ENCODE results near the gene ITGB6. TPM values are rescaled to one million over a fixed set of nuclear protein-coding genes. Genes with fewer than 3 reads are reported as not detected.
A peak's percentile ranks its signal among the peaks of the same experiment; 100 is the strongest.

Gene ITGB6
- total RNA-seq, 1 donor from 2014 or later: 0.18 TPM

DNA sequence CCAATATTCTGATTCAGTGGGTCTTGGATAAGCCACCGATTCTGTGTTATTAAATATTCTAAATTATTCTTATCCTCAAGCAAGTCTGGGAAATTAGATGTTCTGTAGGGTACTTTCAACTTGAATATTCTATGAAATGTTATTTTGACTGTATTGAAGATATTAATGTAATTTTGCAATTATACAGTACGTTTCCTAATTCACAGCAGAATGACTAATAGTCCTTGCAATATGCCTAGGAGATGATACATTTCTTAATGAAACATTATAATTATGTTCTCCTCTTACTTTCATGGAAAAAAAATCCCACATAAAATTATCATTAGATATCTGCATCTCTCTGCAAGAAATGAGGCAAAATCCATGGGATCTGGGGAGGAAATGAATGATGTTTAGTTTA is 91.4 kb downstream of the ITGB6 start:
- no peak for DNase-seq (ENCODE audit: low spot score)
- ATAC-seq: no peak

- ATAC-seq: no peak
- DNase-seq (ENCODE audit: low spot score): no peak
Observed at GRCh38 chr2:160105366-160105765, 94.7 kb downstream of the ITGB6 start.

- DNase-seq (ENCODE audit: low spot score) (no peak), ATAC-seq (peak; percentile 38)
Observed at GRCh38 chr2:160104115-160104514, 96.0 kb downstream of the ITGB6 start.

- ATAC-seq (no peak), DNase-seq (ENCODE audit: low spot score) (no peak)
Observed at GRCh38 chr2:160097326-160097725, 102.7 kb downstream of the ITGB6 start.

DNA sequence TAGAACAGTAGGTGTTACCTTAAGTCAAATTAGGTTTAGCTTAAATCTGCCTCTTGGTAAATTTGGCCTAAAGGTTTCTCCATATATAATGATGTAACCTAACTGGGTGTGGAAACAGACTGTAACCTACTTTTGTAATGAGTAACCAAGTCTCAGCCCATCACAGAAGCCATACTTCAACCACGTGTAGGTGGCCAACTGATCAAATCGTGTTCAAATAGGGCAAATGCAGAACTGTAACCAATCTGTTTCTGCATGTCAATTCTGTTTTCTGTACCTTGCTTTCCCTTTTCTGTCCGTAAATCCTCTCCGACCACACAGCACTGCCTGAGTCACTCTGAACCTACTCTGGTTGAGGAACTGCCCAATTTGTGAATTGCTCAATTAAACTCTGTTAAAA is 103.7 kb downstream of the ITGB6 start:
- no peak for ATAC-seq
- no peak for DNase-seq (ENCODE audit: low spot score)

DNA sequence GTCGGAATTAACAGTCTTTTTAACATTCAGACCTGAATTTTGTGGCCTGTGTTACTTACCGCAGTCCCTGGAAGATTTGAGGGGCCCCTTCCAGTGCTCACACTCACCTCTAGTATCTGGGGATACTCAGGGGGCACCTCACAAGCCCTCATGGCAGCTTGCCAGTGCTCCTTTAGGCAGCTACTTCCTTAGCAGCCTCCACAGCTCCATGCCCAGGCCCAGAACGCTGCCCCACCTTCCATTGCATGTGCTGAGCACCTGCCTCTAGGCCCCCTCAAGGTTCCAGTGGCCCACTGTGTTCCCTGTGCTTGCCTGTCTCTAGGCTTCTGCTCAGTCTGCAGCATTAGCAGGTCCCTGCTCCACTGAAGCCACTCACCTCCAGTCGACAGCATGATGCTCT is 107.6 kb downstream of the ITGB6 start:
- no peak for DNase-seq (ENCODE audit: low spot score)
- no peak for ATAC-seq

- DNase-seq (ENCODE audit: low spot score) (no peak), ATAC-seq (no peak)
Observed at GRCh38 chr2:160091381-160091780, 108.7 kb downstream of the ITGB6 start.

DNA sequence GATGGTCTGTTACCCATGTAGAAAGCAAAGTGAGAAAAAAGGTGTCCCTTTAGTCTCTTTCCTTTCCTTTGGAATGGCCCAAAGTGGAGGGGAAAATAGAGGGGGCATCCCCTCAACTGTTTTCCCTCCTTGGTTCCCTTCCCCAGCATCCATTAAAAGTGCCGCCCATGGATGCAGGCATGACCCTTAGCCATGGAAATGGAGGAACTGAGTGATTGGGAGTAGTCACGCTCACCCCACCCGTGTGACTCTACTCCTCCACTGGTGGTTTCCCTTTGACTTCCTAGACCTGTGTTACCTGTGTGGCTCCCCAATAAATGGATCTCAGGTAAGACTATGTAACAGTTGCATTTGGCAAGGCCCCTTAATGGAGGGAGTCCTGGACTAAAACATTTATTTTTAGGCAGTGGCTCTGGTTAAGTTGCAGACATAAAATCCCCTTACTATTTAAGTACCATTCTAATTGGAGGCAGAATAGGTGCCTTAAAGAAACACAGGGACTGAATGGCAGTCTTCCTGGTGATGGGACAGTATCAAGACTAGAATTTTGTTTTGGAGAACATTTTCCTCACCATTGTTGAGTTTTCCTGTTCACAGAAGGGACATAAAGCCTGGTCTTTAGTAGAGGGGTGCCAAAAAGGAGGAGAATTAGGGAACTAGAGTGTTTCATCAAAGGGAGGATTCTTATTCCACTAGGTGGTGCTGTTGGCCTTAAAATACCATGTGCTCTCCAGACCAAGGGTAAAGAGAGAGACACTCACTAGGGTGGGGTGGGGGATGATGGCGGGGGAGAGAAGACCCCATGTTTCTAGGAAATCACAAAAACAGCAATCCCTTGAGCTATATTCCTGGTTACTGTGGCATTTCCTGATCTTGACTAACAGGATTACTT is 112.0 kb downstream of the ITGB6 start:
- ATAC-seq: peak; percentile 37
- DNase-seq (ENCODE audit: low spot score): no peak

DNA sequence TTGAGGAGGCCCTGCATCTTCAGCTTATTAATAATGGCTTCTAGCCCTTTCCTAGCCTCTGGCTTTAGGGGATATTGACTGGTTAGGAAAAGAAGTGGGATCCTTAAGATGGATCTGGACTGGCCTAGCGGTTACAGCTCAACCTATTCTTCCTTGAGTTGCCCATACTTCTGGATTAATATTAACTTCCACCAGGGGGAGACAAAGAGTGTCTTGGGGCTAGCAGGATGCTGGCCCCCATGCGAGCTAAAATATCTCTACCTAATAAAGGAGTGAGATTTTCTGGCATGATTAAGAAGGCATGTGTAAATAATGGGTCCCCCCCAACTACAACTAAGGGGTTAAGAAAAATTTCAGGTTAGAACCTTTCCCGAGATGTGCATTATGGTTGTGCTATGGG is 114.4 kb downstream of the ITGB6 start:
- DNase-seq (ENCODE audit: low spot score) (no peak), ATAC-seq (no peak)

GRCh38 chr2:160077912-160078810 is 121.9 kb downstream of the ITGB6 start:
- no peak for DNase-seq (ENCODE audit: low spot score)
- ATAC-seq: no peak

- DNase-seq (ENCODE audit: low spot score): no peak
- no peak for ATAC-seq
Observed at GRCh38 chr2:160076914-160077313, 123.2 kb downstream of the ITGB6 start.

DNA sequence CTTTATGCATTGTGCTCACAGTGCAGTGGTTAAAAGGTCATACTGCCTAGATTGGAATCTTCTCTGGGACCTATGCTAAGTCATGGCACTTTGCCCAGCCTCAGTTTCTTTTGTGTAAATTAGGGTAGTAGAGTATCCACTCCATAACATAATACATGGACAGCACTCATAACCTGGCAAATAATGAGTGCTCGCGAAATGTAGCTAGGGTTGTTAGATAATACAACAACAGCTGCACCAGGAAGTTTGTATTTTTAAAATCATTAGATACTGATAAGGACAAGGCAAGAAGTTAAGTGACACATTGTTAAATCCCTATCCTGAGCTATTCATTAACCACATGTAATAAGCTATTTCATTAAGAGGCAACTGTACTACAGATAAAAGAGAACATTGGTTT is 123.8 kb downstream of the ITGB6 start:
- DNase-seq (ENCODE audit: low spot score): no peak
- ATAC-seq: no peak

GRCh38 chr2:160075171-160075570 is 124.9 kb downstream of the ITGB6 start:
- ATAC-seq: no peak

DNA sequence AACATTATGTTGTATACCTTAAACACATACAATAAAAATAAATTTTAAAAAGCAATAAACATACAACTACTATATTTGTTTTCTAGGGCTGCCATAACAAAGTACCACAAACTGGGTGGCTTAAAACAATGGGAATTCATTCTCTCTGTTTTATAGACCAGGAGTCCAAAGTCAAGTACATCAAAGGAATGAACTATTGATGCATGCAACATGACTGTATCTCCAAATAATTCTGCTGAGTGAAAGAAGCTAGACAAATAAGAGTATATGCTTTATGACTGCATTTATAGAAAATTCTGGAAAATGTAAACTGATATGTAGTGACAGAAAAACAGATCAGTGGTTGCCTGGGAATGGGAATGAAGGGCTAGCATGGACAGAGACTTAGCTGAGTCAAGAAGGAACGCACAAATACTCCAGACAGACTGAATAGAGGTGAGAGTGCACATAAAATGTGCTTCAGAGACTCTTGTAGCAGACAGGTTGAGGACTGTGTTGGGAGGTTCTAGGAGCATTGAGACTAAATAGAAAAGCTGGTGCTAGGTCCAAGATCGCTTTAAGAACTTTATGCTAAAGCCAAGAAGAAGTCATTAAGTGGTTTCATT is 126.7 kb downstream of the ITGB6 start:
- ATAC-seq: no peak
- DNase-seq (ENCODE audit: low spot score): no peak

More at GRCh38 chr2:160075171-160075570, 124.9 kb downstream of the ITGB6 start:
- no peak for DNase-seq (ENCODE audit: low spot score)

DNA sequence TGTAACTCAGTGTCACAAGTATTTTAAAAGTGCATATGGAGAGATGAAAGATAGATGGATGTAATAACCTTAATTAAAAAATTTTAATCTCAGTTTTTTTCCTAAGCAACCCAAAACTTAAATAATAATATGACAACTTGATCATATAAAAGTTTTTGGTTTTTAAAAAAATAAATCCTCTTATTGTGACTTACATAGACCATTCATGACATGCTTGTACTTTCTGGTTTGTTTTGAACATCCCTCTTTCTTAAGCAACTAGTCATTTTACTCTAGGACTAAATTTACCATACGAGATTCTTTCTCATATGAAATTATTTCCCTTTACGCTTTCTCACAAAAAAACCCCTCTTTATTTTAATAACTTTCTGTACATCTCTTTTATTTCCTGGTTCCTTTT is 131.2 kb downstream of the ITGB6 start:
- DNase-seq (ENCODE audit: low spot score) (no peak), ATAC-seq (no peak)

DNA sequence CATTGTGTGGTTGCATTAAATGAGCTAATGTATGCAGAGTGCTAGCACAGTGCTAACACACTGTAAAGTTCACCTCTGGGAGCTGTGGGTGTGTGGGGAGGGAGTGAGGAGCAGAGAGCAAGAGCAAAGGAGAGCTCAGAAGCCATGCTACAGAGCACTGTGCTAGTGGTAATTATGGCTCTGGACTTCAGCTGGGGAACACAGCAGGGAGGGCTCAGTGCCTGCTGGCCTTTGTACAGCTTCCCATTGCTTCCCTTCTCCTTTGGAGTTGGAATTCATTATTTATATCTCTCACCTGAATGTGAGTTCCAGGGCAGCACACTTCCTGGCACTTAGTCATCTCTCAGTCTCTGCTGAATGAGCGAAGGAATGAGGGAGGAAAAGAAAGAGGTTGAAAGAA is 135.2 kb downstream of the ITGB6 start:
- DNase-seq (ENCODE audit: low spot score) (no peak), ATAC-seq (no peak)

- DNase-seq (ENCODE audit: low spot score): no peak
- ATAC-seq: no peak
Observed at GRCh38 chr2:160063879-160064612, 136.0 kb downstream of the ITGB6 start.

DNA sequence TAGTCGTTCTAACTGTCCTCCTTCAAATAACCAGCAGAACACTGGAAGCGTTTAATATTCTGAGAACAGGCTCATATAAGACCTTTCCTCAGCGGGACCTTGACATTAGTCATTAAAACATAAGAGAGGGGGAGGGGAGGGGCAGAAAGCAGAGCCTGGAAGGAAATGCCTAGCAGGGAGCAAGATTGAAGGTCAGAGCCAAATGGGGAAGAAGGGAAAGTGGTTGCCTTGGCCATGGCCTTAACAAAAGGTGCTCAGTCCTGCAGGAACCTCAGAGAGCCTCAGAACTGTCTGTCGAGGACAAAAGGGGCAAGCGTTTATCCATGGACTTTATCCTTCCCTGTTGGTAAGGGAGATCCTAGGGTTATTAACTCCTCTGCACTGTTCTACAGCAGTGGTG is 136.8 kb downstream of the ITGB6 start:
- DNase-seq (ENCODE audit: low spot score) (no peak), ATAC-seq (no peak)

- ATAC-seq: peak; percentile 57
- DNase-seq (ENCODE audit: low spot score): no peak
Observed at GRCh38 chr2:160062292-160063005, 137.6 kb downstream of the ITGB6 start, which contains the start of gene PLA2R1. PLA2R1 (minus strand) TSS chr2:160062615; CDS start chr2:160062403, 212 bp downstream.

- no peak for DNase-seq (ENCODE audit: low spot score)
Observed at GRCh38 chr2:160061944-160062291, 138.2 kb downstream of the ITGB6 start.

More at GRCh38 chr2:160061944-160062291, 138.2 kb downstream of the ITGB6 start:
- ATAC-seq: no peak

Measured in left lobe of liver (tissue), 2 donors.